SK-N-SH treated with all-trans-retinoic acid at 6 μM for 48 hours (cell line): ENCODE data around the gene ROBO1.

Experiments
- ARNTL ChIP-seq: fragments of 450-650 bp; formaldehyde crosslinking; IDR thresholded peaks from 2 replicates; pipeline ENCODE4 v1.5.0; 2020; ENCODE audit warnings: low read depth, mild to moderate bottlenecking, moderate library complexity, borderline replicate concordance
- CSDC2 ChIP-seq: fragments of 250-450 bp; sonication (Bioruptor Pico); IDR thresholded peaks from 2 replicates; pipeline ENCODE4 v1.5.0; 2020; ENCODE audit warnings: mild to moderate bottlenecking, moderate library complexity
- ESRRG ChIP-seq: fragments of 250-450 bp; sonication (Bioruptor Pico); IDR thresholded peaks from 2 replicates; pipeline ENCODE4 v1.6.1; 2021; ENCODE audit warnings: mild to moderate bottlenecking
- GLIS3 ChIP-seq: fragments of 250-450 bp; sonication (Bioruptor Pico); IDR thresholded peaks from 2 replicates; pipeline ENCODE4 v1.5.0; 2020; ENCODE audit warnings: mild to moderate bottlenecking, moderate library complexity
- ISL1 ChIP-seq: fragments of 250-450 bp; sonication (Bioruptor Pico); IDR thresholded peaks from 2 replicates; pipeline ENCODE4 v2.1.2; 2022; ENCODE audit warnings: mild to moderate bottlenecking, moderate library complexity
- RARB ChIP-seq: fragments of 250-450 bp; sonication (Bioruptor Pico); IDR thresholded peaks from 2 replicates; pipeline ENCODE4 v1.8.0; 2021; ENCODE audit warnings: mild to moderate bottlenecking, moderate library complexity
- ZC3H10 ChIP-seq: fragments of 250-450 bp; sonication (Bioruptor Pico); IDR thresholded peaks from 2 replicates; pipeline ENCODE4 v1.5.1; 2021; ENCODE audit warnings: mild to moderate bottlenecking, moderate library complexity
- ZFP3 ChIP-seq: fragments of 250-450 bp; sonication (Bioruptor Pico); IDR thresholded peaks from 2 replicates; pipeline ENCODE4 v1.5.0; 2020; ENCODE audit warnings: mild to moderate bottlenecking, moderate library complexity
- ZNF8 ChIP-seq: fragments of 450-650 bp; formaldehyde crosslinking; IDR thresholded peaks from 2 replicates; pipeline ENCODE4 v1.5.0; 2020; ENCODE audit warnings: mild to moderate bottlenecking, moderate library complexity
- TF ChIP-seq, protein P1 (sequence below): fragments of 250-450 bp; sonication (Bioruptor Pico); IDR thresholded peaks from 2 replicates; pipeline ENCODE4 v1.5.1; 2021; ENCODE audit warnings: mild to moderate bottlenecking, moderate library complexity

GRCh38 chr3:79572930-79573329 lies 194.9 kb downstream of the ROBO1 start:
- no peak for TF ChIP-seq ISL1 (CRISPR knock-in tag)
- TF ChIP-seq GLIS3 = no peak
- no peak for TF ChIP-seq ZFP3 (CRISPR knock-in tag)
- TF ChIP-seq ARNTL = no peak
- TF ChIP-seq RARB = no peak
- no peak for TF ChIP-seq ZC3H10
- TF ChIP-seq CSDC2 (CRISPR knock-in tag) = no peak
- no peak for TF ChIP-seq ESRRG (CRISPR knock-in tag)
- TF ChIP-seq, protein P1, sequence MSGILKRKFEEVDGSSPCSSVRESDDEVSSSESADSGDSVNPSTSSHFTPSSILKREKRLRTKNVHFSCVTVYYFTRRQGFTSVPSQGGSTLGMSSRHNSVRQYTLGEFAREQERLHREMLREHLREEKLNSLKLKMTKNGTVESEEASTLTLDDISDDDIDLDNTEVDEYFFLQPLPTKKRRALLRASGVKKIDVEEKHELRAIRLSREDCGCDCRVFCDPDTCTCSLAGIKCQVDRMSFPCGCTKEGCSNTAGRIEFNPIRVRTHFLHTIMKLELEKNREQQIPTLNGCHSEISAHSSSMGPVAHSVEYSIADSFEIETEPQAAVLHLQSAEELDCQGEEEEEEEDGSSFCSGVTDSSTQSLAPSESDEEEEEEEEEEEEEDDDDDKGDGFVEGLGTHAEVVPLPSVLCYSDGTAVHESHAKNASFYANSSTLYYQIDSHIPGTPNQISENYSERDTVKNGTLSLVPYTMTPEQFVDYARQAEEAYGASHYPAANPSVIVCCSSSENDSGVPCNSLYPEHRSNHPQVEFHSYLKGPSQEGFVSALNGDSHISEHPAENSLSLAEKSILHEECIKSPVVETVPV (CRISPR knock-in tag) = no peak
- no peak for TF ChIP-seq ZNF8 (CRISPR knock-in tag)
